ENCODE data around the gene C3orf18. TPM values are rescaled to one million over a fixed set of nuclear protein-coding genes. Genes with fewer than 3 reads are reported as not detected.

Gene C3orf18
- polyA plus RNA-seq, 3 donors = 14.0 to 16.8 (median 16.0) TPM

GRCh38 chr3:50581459-50581842, 13.9 kb upstream of the C3orf18 start:
- DNase-seq (ENCODE audit: low read depth in 3 of 3, low spot score in 2 of 3) = no peak

- DNase-seq (ENCODE audit: low read depth in 3 of 3, low spot score in 2 of 3) = no peak
Measured at GRCh38 chr3:50580683-50581458, 13.3 kb upstream of the C3orf18 start.

GRCh38 chr3:50577348-50577747, 9.8 kb upstream of the C3orf18 start:
- no peak for DNase-seq (ENCODE audit: low read depth in 3 of 3, low spot score in 2 of 3)

DNA sequence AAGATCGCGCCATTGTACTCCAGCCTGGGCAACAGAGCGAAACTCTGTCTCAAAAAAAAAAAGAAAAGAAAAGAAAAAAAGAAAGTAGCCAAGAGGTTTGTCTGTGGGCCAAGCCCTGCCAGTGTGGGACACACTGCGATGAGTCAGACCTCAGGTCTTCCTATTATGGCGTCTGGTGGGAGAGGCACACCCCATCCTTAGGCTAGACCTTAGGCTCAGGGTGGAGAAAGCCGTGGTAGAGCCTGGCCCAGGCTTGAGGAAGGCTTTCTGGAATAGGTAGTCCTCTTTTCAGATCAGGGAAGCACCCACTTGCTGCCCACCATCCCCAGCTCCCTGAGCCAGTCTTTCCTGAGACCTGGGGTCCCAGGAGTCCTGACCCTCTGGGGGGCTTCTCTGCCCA, 7.8 kb upstream of the C3orf18 start:
- no peak for DNase-seq (ENCODE audit: low read depth in 3 of 3, low spot score in 2 of 3)

GRCh38 chr3:50574444-50574831, 6.9 kb upstream of the C3orf18 start:
- DNase-seq (ENCODE audit: low read depth in 3 of 3, low spot score in 2 of 3) = no peak

GRCh38 chr3:50573566-50574443, 6.3 kb upstream of the C3orf18 start:
- no peak for DNase-seq (ENCODE audit: low read depth in 3 of 3, low spot score in 2 of 3)

DNA sequence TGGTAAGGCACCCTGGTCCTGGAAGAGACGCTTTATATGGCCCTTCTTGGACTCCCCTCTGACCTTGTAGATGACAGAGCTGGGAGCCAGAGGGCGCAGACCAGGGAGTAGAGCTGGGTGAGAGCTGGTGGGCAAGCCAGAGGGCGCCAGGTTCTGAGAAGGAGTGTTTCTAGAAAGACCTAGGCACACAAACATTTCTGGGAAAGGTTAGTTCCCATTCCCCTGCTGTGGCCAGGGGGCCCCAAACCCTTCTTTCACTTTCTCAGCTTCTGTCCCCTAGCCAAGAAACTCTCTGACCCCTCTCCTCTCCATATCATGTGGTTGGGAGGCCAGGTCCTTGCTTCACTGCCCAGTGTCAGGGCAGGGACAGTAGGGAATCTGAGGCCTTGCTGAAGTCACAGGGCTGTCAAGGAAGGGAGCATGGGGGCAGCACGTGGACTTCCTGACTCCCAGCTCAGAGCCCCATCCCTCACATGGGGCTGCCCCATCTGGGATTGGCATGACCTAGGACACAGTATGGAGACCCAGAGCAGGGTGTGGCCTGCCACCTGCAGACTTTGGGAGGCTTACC, 5.3 kb upstream of the C3orf18 start:
- DNase-seq (ENCODE audit: low read depth in 3 of 3, low spot score in 2 of 3) = no peak

DNA sequence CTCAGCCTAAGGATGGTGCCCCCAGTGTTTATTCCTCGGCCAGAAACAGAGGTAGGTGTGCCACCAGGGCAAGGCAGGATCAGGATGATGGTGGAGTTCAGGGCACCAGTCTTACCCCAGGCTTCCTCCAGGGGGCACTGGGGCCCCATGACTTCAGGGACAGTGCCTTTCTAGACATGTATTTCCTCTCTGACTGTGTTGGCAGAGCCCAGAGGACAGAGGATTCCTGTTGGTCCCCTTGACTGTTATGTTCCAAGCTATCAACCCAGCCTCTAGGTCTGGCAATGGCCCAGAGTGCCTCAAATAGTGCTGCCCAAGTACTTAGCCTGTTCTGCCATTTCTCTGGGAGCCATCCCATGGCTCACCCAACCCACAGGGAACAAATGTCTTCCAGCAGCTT, 4.6 kb upstream of the C3orf18 start:
- DNase-seq (ENCODE audit: low read depth in 3 of 3, low spot score in 2 of 3) = peak in 2 of 3 donors; percentile 45 to 52

DNA sequence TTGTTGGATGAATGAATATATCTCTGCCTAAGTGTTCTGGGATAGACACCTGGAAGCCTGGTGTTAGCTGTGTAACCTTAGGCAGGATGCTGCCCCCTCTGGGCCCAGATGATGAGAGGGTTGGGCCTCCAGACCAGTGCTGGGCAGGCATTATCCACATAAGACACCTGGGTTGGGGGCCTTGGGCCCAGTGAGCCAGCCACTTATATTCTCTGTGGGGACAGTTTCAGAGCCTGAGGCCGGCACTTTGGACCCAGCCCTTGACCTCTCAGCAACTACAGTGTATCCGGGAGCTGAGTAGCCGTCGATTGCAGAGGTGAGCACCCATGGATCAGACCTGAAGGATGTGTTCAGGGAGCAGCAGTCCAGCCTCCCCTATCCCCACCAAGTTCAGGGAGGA, 3.9 kb upstream of the C3orf18 start:
- no peak for DNase-seq (ENCODE audit: low read depth in 3 of 3, low spot score in 2 of 3)

DNA sequence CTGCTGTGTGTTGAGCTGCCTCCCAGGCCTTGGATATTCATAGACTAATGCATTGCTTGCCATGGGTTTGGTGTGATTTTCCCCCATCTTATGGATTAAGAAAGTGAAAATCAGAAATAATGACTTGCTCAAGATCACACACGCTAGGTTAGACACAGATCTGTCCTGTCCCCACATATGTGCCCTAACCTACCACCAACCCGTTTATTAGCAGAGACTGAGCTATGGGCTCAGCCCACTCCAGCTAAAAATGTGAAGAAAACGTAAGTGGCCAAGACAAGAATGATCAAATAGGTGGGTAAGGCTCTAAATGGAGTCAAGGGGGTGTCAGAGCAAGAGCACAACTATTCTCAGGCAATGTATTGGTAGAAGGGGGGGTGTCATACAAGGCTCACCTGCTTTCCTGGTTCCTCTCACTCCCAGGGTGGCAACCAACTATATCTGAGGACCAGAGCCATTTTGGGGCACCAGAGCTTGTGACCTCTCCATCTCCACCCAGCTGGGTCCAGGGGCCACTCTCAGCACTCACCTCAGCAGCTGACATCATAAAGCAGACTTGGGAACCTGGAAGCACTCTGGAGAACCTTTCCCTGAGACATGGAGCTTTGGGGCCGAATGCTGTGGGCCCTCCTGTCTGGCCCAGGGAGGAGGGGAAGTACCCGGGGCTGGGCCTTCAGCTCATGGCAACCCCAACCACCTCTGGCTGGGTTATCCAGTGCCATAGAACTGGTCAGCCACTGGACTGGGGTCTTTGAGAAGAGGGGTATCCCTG, 3.1 kb upstream of the C3orf18 start:
- no peak for DNase-seq (ENCODE audit: low read depth in 3 of 3, low spot score in 2 of 3)

- peak; percentile 92 to 95 (median 93) for DNase-seq (ENCODE audit: low read depth in 3 of 3, low spot score in 2 of 3)
Measured at GRCh38 chr3:50568947-50569749, 1.6 kb upstream of the C3orf18 start, which contains the start of gene HEMK1. Gene HEMK1 (plus strand): TSS chr3:50569522. CDS start chr3:50571105, 1,583 bp downstream.

GRCh38 chr3:50567011-50567385, 549 bp downstream of the C3orf18 start:
- DNase-seq (ENCODE audit: low read depth in 3 of 3, low spot score in 2 of 3) = no peak

DNA sequence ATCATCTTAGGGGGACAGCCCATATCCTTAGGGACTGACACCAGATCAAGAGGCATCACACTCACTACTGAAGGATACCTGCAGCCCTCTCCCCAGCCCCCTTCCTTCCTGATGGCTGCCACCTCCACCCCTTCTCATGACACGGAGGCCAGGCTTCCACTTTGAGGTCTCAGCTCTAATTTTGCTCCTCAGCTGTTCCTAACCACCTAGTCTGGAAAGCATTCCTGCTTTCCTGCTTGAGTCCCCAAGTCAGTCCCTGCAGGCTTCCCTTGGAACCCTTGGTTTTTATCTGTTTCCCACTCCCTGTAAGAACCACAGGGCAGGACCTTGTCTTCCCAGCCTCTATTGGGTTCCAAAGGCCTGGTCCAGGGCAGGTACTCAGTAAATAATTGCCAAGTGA, 3.2 kb downstream of the C3orf18 start:
- no peak for DNase-seq (ENCODE audit: low read depth in 3 of 3, low spot score in 2 of 3)

GRCh38 chr3:50563867-50564266, 3.7 kb downstream of the C3orf18 start:
- no peak for DNase-seq (ENCODE audit: low read depth in 3 of 3, low spot score in 2 of 3)

GRCh38 chr3:50562861-50563260, 4.7 kb downstream of the C3orf18 start:
- no peak for DNase-seq (ENCODE audit: low read depth in 3 of 3, low spot score in 2 of 3)

- DNase-seq (ENCODE audit: low read depth in 3 of 3, low spot score in 2 of 3) = no peak
Measured at GRCh38 chr3:50559702-50560101, 7.8 kb downstream of the C3orf18 start.

- DNase-seq (ENCODE audit: low read depth in 3 of 3, low spot score in 2 of 3) = no peak
Measured at GRCh38 chr3:50557915-50558314, 9.6 kb downstream of the C3orf18 start.

GRCh38 chr3:50557106-50557505, 10.4 kb downstream of the C3orf18 start:
- DNase-seq (ENCODE audit: low read depth in 3 of 3, low spot score in 2 of 3) = no peak

GRCh38 chr3:50554553-50554952, 13.0 kb downstream of the C3orf18 start:
- no peak for DNase-seq (ENCODE audit: low read depth in 3 of 3, low spot score in 2 of 3)

DNA sequence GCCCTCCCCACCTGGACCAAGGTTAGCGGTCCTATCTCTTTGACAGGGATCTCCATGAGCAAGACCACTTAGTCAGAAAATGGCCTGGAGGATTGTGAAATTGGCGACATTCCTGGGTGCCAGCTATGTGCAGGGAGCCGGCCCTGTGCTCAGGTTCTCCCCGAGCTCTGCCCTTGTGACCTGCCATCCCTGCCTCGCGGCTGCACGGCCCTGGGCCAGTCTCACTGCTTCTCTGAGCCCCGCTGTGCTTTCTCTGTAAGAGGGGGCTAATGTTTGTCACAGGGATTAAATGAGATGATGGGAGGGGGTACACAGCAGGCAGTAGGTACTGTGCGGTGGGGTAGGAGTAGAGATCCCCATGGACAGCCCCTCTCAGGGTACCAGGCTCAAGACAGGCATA, 14.9 kb downstream of the C3orf18 start:
- no peak for DNase-seq (ENCODE audit: low read depth in 3 of 3, low spot score in 2 of 3)

Data from right renal cortex interstitium (tissue), 3 donors.